ENCODE measurements around the gene CST9L.

The CST9L gene

GRCh38 chr20:23530937-23531567 lies 37.2 kb downstream of the CST9L start:
- no peak overlapping the region for H3K4me3 ChIP-seq (ENCODE audit: low read depth, low read length)
- TF ChIP-seq CTCF (IDR thresholded peaks at IDR 0.05; ENCODE audit: borderline replicate concordance, insufficient read depth, low read depth, low read length): no peak

GRCh38 chr20:23528867-23529431 lies 39.3 kb downstream of the CST9L start:
- TF ChIP-seq CTCF (IDR thresholded peaks at IDR 0.05; ENCODE audit: borderline replicate concordance, insufficient read depth, low read depth, low read length): no peak
- H3K4me3 ChIP-seq (ENCODE audit: low read depth, low read length): no peak overlapping the region

GRCh38 chr20:23526850-23527249 lies 41.4 kb downstream of the CST9L start:
- no peak for TF ChIP-seq CTCF (IDR thresholded peaks at IDR 0.05; ENCODE audit: borderline replicate concordance, insufficient read depth, low read depth, low read length)
- no peak overlapping the region for H3K4me3 ChIP-seq (ENCODE audit: low read depth, low read length)

- TF ChIP-seq CTCF (IDR thresholded peaks at IDR 0.05; ENCODE audit: borderline replicate concordance, insufficient read depth, low read depth, low read length): no peak
Observed at GRCh38 chr20:23524146-23524545, 44.1 kb downstream of the CST9L start.

GRCh38 chr20:23520185-23520584 lies 48.1 kb downstream of the CST9L start:
- no peak for TF ChIP-seq CTCF (IDR thresholded peaks at IDR 0.05; ENCODE audit: borderline replicate concordance, insufficient read depth, low read depth, low read length)
- H3K4me3 ChIP-seq (ENCODE audit: low read depth, low read length): no peak overlapping the region

More at GRCh38 chr20:23524146-23524545, 44.1 kb downstream of the CST9L start:
- no peak overlapping the region for H3K4me3 ChIP-seq (ENCODE audit: low read depth, low read length)

- no peak for TF ChIP-seq CTCF (IDR thresholded peaks at IDR 0.05; ENCODE audit: borderline replicate concordance, insufficient read depth, low read depth, low read length)
- H3K4me3 ChIP-seq (ENCODE audit: low read depth, low read length): no peak overlapping the region
Observed at GRCh38 chr20:23519556-23519955, 48.7 kb downstream of the CST9L start.

- H3K4me3 ChIP-seq (ENCODE audit: low read depth, low read length): no peak overlapping the region
- TF ChIP-seq CTCF (IDR thresholded peaks at IDR 0.05; ENCODE audit: borderline replicate concordance, insufficient read depth, low read depth, low read length): no peak
Observed at GRCh38 chr20:23517719-23518118, 50.6 kb downstream of the CST9L start.

Data from GM12875 (cell line).